Right lobe of liver (tissue), 6 donors: ENCODE data around the gene PARD6A. TPM values are rescaled to one million over a fixed set of nuclear protein-coding genes. Genes with fewer than 3 reads are reported as not detected.

Experiments used
- ATAC-seq, 4 donors: fragments of 200-7000 bp; cut with Tn5 transposase; one replicate each; pipeline ENCODE4 v1.9.1; 2020; ENCODE audit warnings: mild to moderate bottlenecking in 4 of 4, moderate library complexity in 4 of 4
- DNase-seq, 3 donors: peaks; one replicate each; pipeline ENCODE4 v3.0.0-alpha.2; 2020
- H3K27ac ChIP-seq, 3 donors: fragments of 200-600 bp; one replicate each; pipeline ENCODE4 v1.8.0; 2022
- H3K27me3 ChIP-seq, 2 donors: fragments of 200-600 bp; one replicate each; pipeline ENCODE4 v1.8.0; 2022
- H3K36me3 ChIP-seq, 4 donors: fragments of 200-600 bp; sonication (generic) in 1 of 4; one replicate each; pipeline versions ENCODE4 v1.5.1 to v1.8.0; 2017 to 2022; ENCODE audit warnings: control low read depth in 1 of 4
- H3K4me1 ChIP-seq, 4 donors: fragments of 200-600 bp; sonication (generic) in 1 of 4; one replicate each; pipeline versions ENCODE4 v1.5.1 to v1.8.0; 2017 to 2022; ENCODE audit warnings: control low read depth in 1 of 4
- H3K4me3 ChIP-seq, 3 donors: fragments of 200-600 bp; one replicate each; pipeline ENCODE4 v1.8.0; 2022
- H3K9me3 ChIP-seq, 4 donors: fragments of 200-600 bp; sonication (generic) in 1 of 4; one replicate each; pipeline versions ENCODE4 v1.5.1 to v1.8.0; 2017 to 2022; ENCODE audit warnings: control low read depth in 1 of 4
- POLR2A ChIP-seq: fragments of 450-650 bp; IDR thresholded peaks from one replicate; pipeline ENCODE4 v1.6.1; 2017; ENCODE audit warnings: antibody characterized with exemption, mild to moderate bottlenecking
- WGBS: methylation state at CpG from one replicate; pipeline ENCODE4 v1.1.6; 2018; ENCODE audit warnings: low coverage, low lambda C conversion rate; ENCODE audit not compliant: insufficient coverage; ENCODE audit errors: missing lambda C conversion rate; 5-methylcytosine and 5-hydroxymethylcytosine counted together
- intact Hi-C, 2 donors: fragments of 100-400 bp; cut with DNase I; formaldehyde crosslinking; loops; one replicate each; pipeline versions ENCODE4 v1.11.2 to v1.14.1; 2022
- total RNA-seq, 6 experiments: library from RNA; depleted of rRNA in 2 of 6; stranded (reverse); fragments of >200 nt in 2 of 6; fragmentation: NEBNext Ultra II Directional in 3 of 6; extraction: Animal tissue kit (Norgen Biotek cat#: 25700) in 3 of 6; gene quantifications; one replicate each; pipeline versions ENCODE4 v1.1.0 to v1.2.4, GENCODE V29; 2016 to 2023
- TF ChIP-seq, protein P1 (sequence below), 4 donors: fragments of 200-600 bp in 3 of 4; fragments of 450-650 bp in 1 of 4; IDR thresholded peaks; one replicate each; pipeline versions ENCODE4 v1.5.1 to v1.8.0; 2016 to 2022; ENCODE audit warnings: antibody characterized with exemption in 4 of 4, mild to moderate bottlenecking in 2 of 4
- donor health status: DM: no; HTN: yes; CAD: no.
- donor health status: DM: no; HTN: no; CAD: no.
- donor health status: DM: no; HTN: no; CAD: no.
- donor health status: DM: no; HTN: yes; CAD: no.
- donor health status: DM: no; HTN: yes; CAD: no.

Gene PARD6A
- total RNA-seq, 6 experiments from 2014 or later: 1.3 to 4.8 (median 2.6) TPM

DNA sequence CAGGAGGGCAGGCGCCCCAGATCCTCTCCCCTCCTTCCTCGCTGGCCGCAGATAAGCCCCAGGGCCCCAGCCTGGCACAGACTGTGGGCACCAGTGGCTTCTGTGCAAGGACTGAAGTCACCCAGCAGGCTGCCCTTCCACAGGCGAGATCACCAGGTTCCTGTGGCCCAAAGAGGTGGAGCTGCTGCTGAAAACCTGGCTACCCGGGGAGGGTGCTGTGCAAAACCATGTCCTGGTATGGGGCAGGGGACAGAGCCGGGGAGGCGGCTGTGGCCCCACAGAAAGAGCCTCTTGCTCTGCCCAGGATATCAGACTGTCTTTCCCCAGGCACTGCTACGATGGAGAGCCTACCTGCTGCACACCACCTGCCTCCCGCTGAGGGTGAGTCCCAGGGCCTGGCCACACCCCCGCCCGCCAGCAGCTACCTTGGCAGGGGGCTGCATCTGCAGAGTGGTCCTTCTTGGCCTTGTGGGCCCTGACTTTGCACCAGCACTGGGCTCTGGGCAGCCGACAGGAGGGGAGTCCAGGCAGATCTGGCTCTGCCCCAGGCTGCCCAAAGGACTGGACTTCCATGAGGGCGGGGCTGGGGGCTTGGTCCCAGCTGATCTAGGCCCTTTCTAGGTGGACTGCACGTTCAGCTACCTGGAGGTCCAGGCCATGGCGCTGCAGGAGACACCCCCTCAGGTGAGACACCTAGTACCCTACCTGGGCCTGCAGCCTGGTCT is 15.2 kb upstream of the PARD6A start:
- TF ChIP-seq, protein P1, sequence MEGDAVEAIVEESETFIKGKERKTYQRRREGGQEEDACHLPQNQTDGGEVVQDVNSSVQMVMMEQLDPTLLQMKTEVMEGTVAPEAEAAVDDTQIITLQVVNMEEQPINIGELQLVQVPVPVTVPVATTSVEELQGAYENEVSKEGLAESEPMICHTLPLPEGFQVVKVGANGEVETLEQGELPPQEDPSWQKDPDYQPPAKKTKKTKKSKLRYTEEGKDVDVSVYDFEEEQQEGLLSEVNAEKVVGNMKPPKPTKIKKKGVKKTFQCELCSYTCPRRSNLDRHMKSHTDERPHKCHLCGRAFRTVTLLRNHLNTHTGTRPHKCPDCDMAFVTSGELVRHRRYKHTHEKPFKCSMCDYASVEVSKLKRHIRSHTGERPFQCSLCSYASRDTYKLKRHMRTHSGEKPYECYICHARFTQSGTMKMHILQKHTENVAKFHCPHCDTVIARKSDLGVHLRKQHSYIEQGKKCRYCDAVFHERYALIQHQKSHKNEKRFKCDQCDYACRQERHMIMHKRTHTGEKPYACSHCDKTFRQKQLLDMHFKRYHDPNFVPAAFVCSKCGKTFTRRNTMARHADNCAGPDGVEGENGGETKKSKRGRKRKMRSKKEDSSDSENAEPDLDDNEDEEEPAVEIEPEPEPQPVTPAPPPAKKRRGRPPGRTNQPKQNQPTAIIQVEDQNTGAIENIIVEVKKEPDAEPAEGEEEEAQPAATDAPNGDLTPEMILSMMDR (IDR thresholded peaks at IDR 0.05): no peak
- no peak for TF ChIP-seq POLR2A
- peak in 1 of 3 donors; percentile 37 for DNase-seq

DNA sequence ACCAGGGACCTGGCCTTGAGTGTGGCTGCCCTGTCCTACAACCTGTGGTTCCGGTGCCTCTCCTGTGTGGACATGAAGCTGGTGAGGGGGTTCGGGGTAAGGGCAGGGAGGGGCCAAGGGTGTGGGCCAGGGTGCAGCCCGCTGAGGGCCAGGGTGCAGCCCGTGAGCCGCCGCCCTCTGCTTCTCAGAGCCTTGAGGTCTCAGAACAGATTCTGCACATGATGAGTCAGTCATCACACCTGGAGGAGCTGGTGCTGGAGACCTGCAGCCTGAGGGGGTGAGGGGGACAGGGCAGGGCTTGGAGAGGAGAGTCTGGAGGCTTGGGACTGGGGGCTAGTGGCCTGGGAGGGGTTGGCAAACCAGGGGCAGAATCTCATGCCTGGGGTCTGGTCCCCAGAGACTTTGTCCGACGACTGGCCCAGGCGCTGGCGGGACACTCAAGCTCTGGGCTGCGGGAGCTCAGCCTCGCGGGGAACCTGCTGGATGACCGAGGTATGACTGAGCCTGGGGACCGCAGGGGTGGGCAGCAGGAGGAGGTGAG is 13.6 kb upstream of the PARD6A start:
- no peaks in the 10 kb centered on the region for H3K9me3 ChIP-seq
- DNase-seq (no peak), ATAC-seq (no peak)
- H3K36me3 ChIP-seq: no peaks in the 10 kb centered on the region
- WGBS: no CpG with 5 or more reads among the region's 15 CpGs
- intact Hi-C loops: no loop called here
- no peak overlapping the region for H3K27ac ChIP-seq
- no peak for TF ChIP-seq POLR2A
- TF ChIP-seq, protein P1 (IDR thresholded peaks at IDR 0.05): no peak
- peaks cover 0 to 6% (median 0%) of the 10 kb centered on the region in 4 donors for H3K4me1 ChIP-seq
- H3K27me3 ChIP-seq: peaks cover 0 to 4% of the 10 kb centered on the region in 2 donors
- no peak overlapping the region for H3K4me3 ChIP-seq

More for the DNA sequence above, 15.2 kb upstream of the PARD6A start:
- WGBS: 51% methylated on average over 2 of the region's 15 CpGs
- peaks cover 0 to 18% (median 4%) of the 10 kb centered on the region in 4 donors for H3K4me1 ChIP-seq
- peaks cover 0 to 4% of the 10 kb centered on the region in 2 donors for H3K27me3 ChIP-seq
- ATAC-seq: no peak
- peak overlapping the region in 1 of 3 donors; percentile 14 for H3K4me3 ChIP-seq
- intact Hi-C loops: no loop called here
- no peaks in the 10 kb centered on the region for H3K36me3 ChIP-seq
- no peaks in the 10 kb centered on the region for H3K9me3 ChIP-seq
- H3K27ac ChIP-seq: no peak overlapping the region

DNA sequence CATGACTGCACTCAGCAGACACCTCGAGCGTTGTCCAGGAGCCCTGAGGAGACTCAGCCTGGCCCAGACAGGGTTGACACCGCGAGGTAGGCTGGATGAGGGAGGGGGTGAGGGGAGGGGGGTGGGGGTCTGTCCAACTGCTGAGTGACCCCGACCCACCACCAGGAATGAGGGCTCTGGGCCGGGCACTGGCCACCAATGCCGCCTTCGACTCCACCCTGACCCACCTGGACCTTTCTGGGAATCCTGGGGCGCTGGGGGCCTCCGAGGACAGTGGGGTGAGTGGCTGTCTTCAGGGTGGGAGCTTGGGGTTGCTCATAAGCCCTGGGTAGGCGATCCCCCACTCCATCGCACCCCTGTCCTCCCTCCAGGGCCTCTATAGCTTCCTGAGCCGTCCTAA is 13.1 kb upstream of the PARD6A start:
- peak in 2 of 3 donors; percentile 37 to 41 for DNase-seq
- H3K27me3 ChIP-seq: peaks cover 0 to 4% of the 10 kb centered on the region in 2 donors
- WGBS: no CpG with 5 or more reads among the region's 13 CpGs
- intact Hi-C loops: no loop called here
- no peaks in the 10 kb centered on the region for H3K36me3 ChIP-seq
- H3K9me3 ChIP-seq: no peaks in the 10 kb centered on the region
- ATAC-seq: no peak
- no peak for TF ChIP-seq POLR2A
- TF ChIP-seq, protein P1 (IDR thresholded peaks at IDR 0.05): no peak
- no peak overlapping the region for H3K4me3 ChIP-seq
- H3K4me1 ChIP-seq: peaks cover 0 to 1% (median 0%) of the 10 kb centered on the region in 4 donors
- no peak overlapping the region for H3K27ac ChIP-seq

DNA sequence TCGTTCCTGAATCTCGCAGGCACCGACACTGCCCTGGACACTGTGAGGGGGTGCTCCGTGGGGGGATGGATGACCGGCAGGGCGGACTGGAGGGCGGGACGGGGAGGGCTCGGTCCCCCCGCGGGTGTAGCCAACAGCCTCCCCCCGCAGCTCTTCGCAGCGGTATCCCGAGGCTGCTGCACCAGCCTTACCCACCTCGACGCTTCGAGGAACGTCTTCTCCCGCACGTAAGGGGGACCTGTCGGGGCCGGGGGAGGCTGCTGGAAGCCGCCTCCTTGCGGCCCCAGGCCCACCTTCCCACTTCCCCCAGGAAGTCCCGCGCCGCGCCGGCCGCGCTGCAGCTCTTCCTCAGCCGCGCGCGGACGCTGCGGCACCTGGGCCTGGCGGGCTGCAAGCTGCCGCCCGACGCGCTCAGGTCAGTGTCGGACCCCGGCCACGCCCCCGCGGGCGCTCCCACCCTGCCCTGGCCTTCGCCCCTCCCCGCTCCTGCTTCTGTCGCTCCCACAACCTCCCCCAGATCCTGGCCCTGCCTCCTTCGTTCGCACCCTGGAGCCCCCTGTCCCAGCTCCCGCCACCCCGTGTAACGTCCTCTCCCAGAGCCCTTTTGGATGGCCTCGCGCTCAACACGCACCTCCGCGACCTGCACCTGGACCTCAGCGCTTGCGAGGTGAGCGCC is 12.5 kb upstream of the PARD6A start:
- WGBS: 38% methylated on average over 5 of the region's 65 CpGs
- no peak overlapping the region for H3K27ac ChIP-seq
- ATAC-seq (no peak), DNase-seq (no peak)
- no peaks in the 10 kb centered on the region for H3K9me3 ChIP-seq
- no peak for TF ChIP-seq POLR2A
- peaks cover 0 to 5% of the 10 kb centered on the region in 2 donors for H3K27me3 ChIP-seq
- H3K4me1 ChIP-seq: peaks cover 0 to 1% (median 0%) of the 10 kb centered on the region in 4 donors
- no peaks in the 10 kb centered on the region for H3K36me3 ChIP-seq
- H3K4me3 ChIP-seq: no peak overlapping the region
- intact Hi-C loops: no loop called here
